CD4-positive, alpha-beta memory T cell (primary cell): ENCODE measurements around the gene NOP16. TPM values are rescaled to one million over a fixed set of nuclear protein-coding genes. Genes with fewer than 3 reads are reported as not detected.

Experiments
- CTCF ChIA-PET: fragments of 350-600 bp; sonication (Branson Sonifier 250); formaldehyde crosslinking; loops from one replicate; lab custom pipeline; 2021; ENCODE audit warnings: inconsistent platforms; ENCODE audit not compliant: partially characterized antibody; lab: Charles Lee
- POLR2A ChIA-PET: fragments of 350-600 bp; sonication (Branson Sonifier 250); formaldehyde crosslinking; loops from one replicate; lab custom pipeline; 2021; ENCODE audit not compliant: partially characterized antibody; lab: Charles Lee
- DNase-seq, 5 donors: peaks; one replicate each; pipeline versions ENCODE4 v3.0.0 to v3.0.0-alpha.2; 2020 to 2022; ENCODE audit warnings: mixed read lengths in 1 of 5
- H3K27ac ChIP-seq: one replicate; pipeline ENCODE4 v1.7.0; 2013; ENCODE audit warnings: low read depth, low read length
- H3K27me3 ChIP-seq: 2 replicates; pipeline ENCODE4 v1.7.0; 2013; ENCODE audit warnings: mild to moderate bottlenecking, low read length, moderate library complexity; ENCODE audit not compliant: insufficient read depth
- H3K36me3 ChIP-seq: 2 replicates; pipeline ENCODE4 v1.7.0; 2013; ENCODE audit warnings: mild to moderate bottlenecking, low read length, moderate library complexity; ENCODE audit not compliant: insufficient read depth
- H3K4me1 ChIP-seq: 2 replicates; pipeline ENCODE4 v1.7.0; 2013; ENCODE audit warnings: mild to moderate bottlenecking, low read length, moderate library complexity; ENCODE audit not compliant: insufficient read depth
- H3K4me3 ChIP-seq, 2 donors: one replicate each; pipeline ENCODE4 v1.7.0; 2013; ENCODE audit warnings: low read length in 2 of 2, mild to moderate bottlenecking in 1 of 2
- H3K9me3 ChIP-seq, 2 donors: one replicate each; pipeline ENCODE4 v1.7.0; 2013; ENCODE audit warnings: low read length in 2 of 2, control low read depth in 1 of 2; ENCODE audit not compliant: control insufficient read depth in 1 of 2
- H3K27ac Mint-ChIP-seq, 7 donors: one replicate each; pipeline ENCODE4 v1.8.0; 2020 to 2021; ENCODE audit warnings: mixed read lengths in 7 of 7, mild to moderate bottlenecking in 6 of 7, inconsistent platforms in 3 of 7, moderate library complexity in 3 of 7
- H3K27me3 Mint-ChIP-seq, 2 donors: one replicate each; pipeline ENCODE4 v1.8.0; 2020 to 2021; ENCODE audit warnings: mixed read lengths in 2 of 2
- H3K36me3 Mint-ChIP-seq, 2 donors: one replicate each; pipeline ENCODE4 v1.8.0; 2020 to 2021; ENCODE audit warnings: mixed read lengths in 2 of 2, inconsistent platforms in 1 of 2, mild to moderate bottlenecking in 1 of 2
- H3K4me1 Mint-ChIP-seq, 4 donors: one replicate each; pipeline ENCODE4 v1.8.0; 2020 to 2021; ENCODE audit warnings: mixed read lengths in 4 of 4, mild to moderate bottlenecking in 1 of 4
- H3K4me3 Mint-ChIP-seq, 8 donors: one replicate each; pipeline ENCODE4 v1.8.0; 2020 to 2021; ENCODE audit warnings: mixed read lengths in 8 of 8, mild to moderate bottlenecking in 7 of 8, moderate library complexity in 6 of 8, inconsistent platforms in 3 of 8
- H3K9me3 Mint-ChIP-seq, 8 donors: one replicate each; pipeline ENCODE4 v1.8.0; 2020 to 2021; ENCODE audit warnings: mixed read lengths in 8 of 8, mild to moderate bottlenecking in 5 of 8, inconsistent platforms in 3 of 8, moderate library complexity in 1 of 8
- intact Hi-C: fragments of 100-400 bp; cut with micrococcal nuclease; formaldehyde crosslinking; loops from one replicate; pipeline ENCODE4 v1.15.1; 2023
- polyA plus RNA-seq, 2 donors: library from polyadenylated mRNA; unstranded; fragments of 300-500 nt; fragmentation: Illumina TruSeq; gene quantifications; one replicate each; pipeline ENCODE4 v1.2.3, GENCODE V29; 2021
- total RNA-seq, 2 experiments: library from RNA; stranded (reverse); gene quantifications; one replicate each; pipeline ENCODE4 v1.2.3, GENCODE V29; 2021

The NOP16 gene
- total and polyA plus RNA-seq, 4 experiments from 2014 or later, result 16.9 to 46.3 (median 19.3) TPM

DNA sequence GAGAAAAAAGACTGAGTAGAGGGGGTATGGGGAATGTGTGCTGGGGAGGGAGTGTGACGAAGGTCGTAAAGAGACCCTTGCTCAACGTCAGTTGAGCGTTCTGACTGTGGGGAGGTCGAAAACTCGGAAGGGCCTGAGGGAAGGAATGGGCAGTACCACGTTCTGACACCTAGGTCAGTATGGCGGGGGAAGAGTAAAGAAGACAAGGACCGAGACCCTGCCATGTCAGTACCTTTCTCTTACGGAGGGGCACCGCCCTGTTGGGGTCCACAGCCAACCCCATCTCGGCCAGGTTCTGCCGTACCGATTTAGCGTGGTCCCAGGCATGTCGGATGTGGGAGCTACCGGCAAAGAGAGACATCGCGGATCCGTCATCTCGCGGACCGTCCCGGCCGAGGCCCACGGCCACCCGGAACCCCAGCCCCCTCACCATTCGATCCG lies 375 bp downstream of the NOP16 start:
- peaks cover 17 to 45% (median 30%) of the 10 kb centered on the region in 4 donors for H3K4me1 Mint-ChIP-seq
- Histone ChIP-seq H3K27ac (peak overlapping the region; percentile 91), H3K4me3 (peak overlapping the region; percentile 90 to 99), H3K36me3 (peaks cover 35% of the 10 kb centered on the region), H3K4me1 (peaks cover 33% of the 10 kb centered on the region), H3K27me3 (no peaks in the 10 kb centered on the region), H3K9me3 (no peaks in the 10 kb centered on the region)
- peak overlapping the region; percentile 96 to 100 (median 100) for H3K27ac Mint-ChIP-seq
- H3K27me3 Mint-ChIP-seq, result no peaks in the 10 kb centered on the region
- peak overlapping the region; percentile 95 to 100 (median 97) for H3K4me3 Mint-ChIP-seq
- ChIA-PET POLR2A (interaction anchor here (0.7 to 2.5 kb wide), 11 partner anchors 9 to 910 kb away, joined by 3 to 40 read pairs (median 5); partner anchors contain the start of genes FAF2, KIAA1191, RNF44 and SFXN1), CTCF (interaction anchor here (1.0 kb wide), 1 partner anchor 185 kb away, joined by 3 read pairs; no protein-coding TSS in a partner anchor)
- peaks cover 20 to 67% of the 10 kb centered on the region in 2 donors for H3K36me3 Mint-ChIP-seq
- intact Hi-C loops, result loop anchor here (1.0 kb wide), 2 partner anchors 23 to 27 kb away; partner anchors contain the start of genes ARL10 and KIAA1191
- no peak for DNase-seq
- peaks cover 0 to 1% (median 0%) of the 10 kb centered on the region in 8 donors for H3K9me3 Mint-ChIP-seq

DNA sequence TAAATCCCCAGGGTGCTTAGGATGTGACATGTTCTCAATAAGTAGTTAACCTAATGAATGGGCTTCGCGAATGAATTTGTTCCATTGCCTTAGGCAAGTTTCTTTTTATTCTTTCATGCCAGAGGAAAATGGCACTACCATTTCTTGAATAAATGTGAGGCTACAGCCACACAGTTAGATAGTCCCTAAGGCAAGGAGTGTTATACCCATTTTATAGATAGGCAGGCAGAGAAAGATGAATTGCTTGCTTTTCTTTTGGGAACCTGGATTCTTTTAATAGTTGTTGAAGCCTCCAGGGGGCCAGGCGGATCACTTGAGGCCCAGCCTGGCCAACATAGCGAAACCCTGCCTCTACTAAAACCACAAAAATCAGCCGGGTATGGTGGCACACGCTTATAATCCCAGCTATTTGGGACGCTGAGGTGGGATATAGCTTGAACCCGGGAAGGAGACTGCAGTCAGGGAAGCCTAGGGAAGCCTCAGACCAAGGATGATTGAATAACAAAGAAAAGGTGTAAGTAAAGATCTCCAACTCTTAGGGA lies 943 bp downstream of the NOP16 start:
- ChIA-PET CTCF (interaction anchor here (1.0 to 1.1 kb wide), 2 partner anchors 186 to 273 kb away, joined by 3 read pairs; no protein-coding TSS in a partner anchor), POLR2A (interaction anchor here (0.7 to 2.5 kb wide), 5 partner anchors 10 to 909 kb away, joined by 3 to 40 read pairs (median 5); partner anchors contain the start of genes KIAA1191, RNF44 and SFXN1)
- Histone ChIP-seq H3K4me3 (peak overlapping the region; percentile 90 to 99), H3K27me3 (no peaks in the 10 kb centered on the region), H3K27ac (peak overlapping the region; percentile 91), H3K4me1 (peaks cover 33% of the 10 kb centered on the region), H3K9me3 (no peaks in the 10 kb centered on the region), H3K36me3 (peaks cover 38% of the 10 kb centered on the region)
- Mint-ChIP-seq H3K36me3 (peaks cover 20 to 71% of the 10 kb centered on the region in 2 donors), H3K4me1 (peaks cover 17 to 45% (median 30%) of the 10 kb centered on the region in 4 donors), H3K9me3 (peaks cover 0 to 1% (median 0%) of the 10 kb centered on the region in 8 donors), H3K4me3 (peak overlapping the region; percentile 95 to 100 (median 97)), H3K27me3 (no peaks in the 10 kb centered on the region), H3K27ac (peak overlapping the region; percentile 93 to 100 (median 100))
- DNase-seq, result no peak
- intact Hi-C loops, result no loop called here

GRCh38 chr5:176386491-176386890 lies 1.9 kb downstream of the NOP16 start:
- peak overlapping the region in 6 of 7 donors; percentile 6 to 93 (median 44) for H3K27ac Mint-ChIP-seq
- Histone ChIP-seq H3K27me3 (no peaks in the 10 kb centered on the region), H3K36me3 (peaks cover 45% of the 10 kb centered on the region), H3K27ac (no peak overlapping the region), H3K4me3 (no peak overlapping the region), H3K9me3 (no peaks in the 10 kb centered on the region), H3K4me1 (peaks cover 33% of the 10 kb centered on the region)
- POLR2A ChIA-PET, result interaction anchor here (1.8 to 2.1 kb wide), 2 partner anchors 19 to 25 kb away, joined by 5 to 6 read pairs; partner anchors contain the start of gene KIAA1191
- CTCF ChIA-PET, result interaction anchor here (1.1 kb wide), 2 partner anchors 25 to 274 kb away, joined by 3 read pairs; partner anchors contain the start of gene KIAA1191
- H3K9me3 Mint-ChIP-seq, result peaks cover 0 to 1% (median 0%) of the 10 kb centered on the region in 8 donors
- H3K27me3 Mint-ChIP-seq, result no peaks in the 10 kb centered on the region
- H3K4me1 Mint-ChIP-seq, result peaks cover 17 to 45% (median 30%) of the 10 kb centered on the region in 4 donors
- H3K4me3 Mint-ChIP-seq, result peak overlapping the region in 7 of 8 donors; percentile 41 to 96 (median 50)
- peaks cover 20 to 69% of the 10 kb centered on the region in 2 donors for H3K36me3 Mint-ChIP-seq
- intact Hi-C loops, result no loop called here
- DNase-seq, result no peak

DNA sequence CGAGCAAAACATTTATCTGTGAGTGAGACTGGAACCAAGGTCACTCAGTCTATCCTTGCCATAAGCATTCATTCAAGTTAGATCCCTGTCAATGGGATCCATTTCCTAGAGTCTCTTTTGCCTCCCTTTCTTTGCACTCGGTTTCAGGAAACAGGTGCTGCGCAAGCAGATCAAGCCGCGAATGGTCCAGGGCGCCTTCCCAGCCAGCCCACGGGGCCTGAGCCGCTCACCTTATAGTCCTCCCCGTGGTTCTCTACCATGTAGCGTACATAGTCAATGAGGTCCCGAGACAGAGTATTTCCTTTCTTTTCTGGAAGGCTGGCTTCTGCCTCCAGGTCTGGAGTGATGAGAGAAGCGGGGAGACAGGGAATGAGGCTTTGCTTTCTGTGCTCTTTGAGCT lies 3.4 kb downstream of the NOP16 start:
- ChIA-PET CTCF (no interaction called here), POLR2A (no interaction called here)
- Mint-ChIP-seq H3K27ac (peak overlapping the region in 1 of 7 donors; percentile 62), H3K9me3 (peaks cover 0 to 1% (median 0%) of the 10 kb centered on the region in 8 donors), H3K27me3 (no peaks in the 10 kb centered on the region), H3K4me3 (peak overlapping the region in 1 of 8 donors; percentile 39), H3K36me3 (peaks cover 21 to 68% of the 10 kb centered on the region in 2 donors), H3K4me1 (peaks cover 17 to 45% (median 30%) of the 10 kb centered on the region in 4 donors)
- intact Hi-C loops, result no loop called here
- H3K9me3 ChIP-seq, result no peaks in the 10 kb centered on the region
- no peaks in the 10 kb centered on the region for H3K27me3 ChIP-seq
- no peak overlapping the region for H3K27ac ChIP-seq
- no peak overlapping the region for H3K4me3 ChIP-seq
- H3K4me1 ChIP-seq, result peaks cover 29% of the 10 kb centered on the region
- no peak for DNase-seq
- H3K36me3 ChIP-seq, result peaks cover 45% of the 10 kb centered on the region

DNA sequence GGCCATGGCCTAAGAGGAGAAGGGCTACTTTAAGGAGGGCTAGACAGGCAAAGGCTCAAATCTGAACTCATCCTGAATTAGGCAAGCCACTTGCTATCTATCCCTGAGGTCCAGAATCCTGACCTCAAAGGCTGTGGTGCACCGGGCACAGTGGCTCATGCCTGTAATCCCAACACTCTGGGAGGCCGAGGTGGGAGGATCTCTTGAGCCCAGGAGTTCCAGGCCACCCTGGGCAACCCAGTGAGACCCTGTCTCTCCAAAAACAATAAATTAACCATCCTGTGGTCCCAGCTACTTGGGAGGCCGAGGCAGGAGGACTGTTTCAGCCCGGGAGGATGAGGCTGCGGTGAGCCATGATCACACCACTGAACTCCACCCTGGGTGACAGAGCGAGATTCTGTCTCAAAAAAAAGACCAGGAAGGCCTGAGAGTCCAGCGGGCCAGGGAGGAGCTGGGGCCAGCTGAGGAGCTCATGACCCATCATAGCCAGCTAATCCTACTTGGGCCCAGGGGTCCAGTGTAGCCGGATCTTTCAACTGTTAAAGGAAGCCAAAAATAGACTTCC lies 4.0 kb downstream of the NOP16 start:
- H3K4me1 ChIP-seq, result peaks cover 24% of the 10 kb centered on the region
- H3K27me3 ChIP-seq, result no peaks in the 10 kb centered on the region
- Mint-ChIP-seq H3K36me3 (peaks cover 26 to 68% of the 10 kb centered on the region in 2 donors), H3K9me3 (peaks cover 0 to 1% (median 0%) of the 10 kb centered on the region in 8 donors), H3K4me3 (no peak overlapping the region), H3K27ac (no peak overlapping the region), H3K27me3 (no peaks in the 10 kb centered on the region), H3K4me1 (peaks cover 15 to 41% (median 26%) of the 10 kb centered on the region in 4 donors)
- ChIA-PET POLR2A (no interaction called here), CTCF (interaction anchor here (0.6 kb wide), 1 partner anchor 148 kb away, joined by 3 read pairs; no protein-coding TSS in a partner anchor)
- H3K27ac ChIP-seq, result no peak overlapping the region
- no peaks in the 10 kb centered on the region for H3K9me3 ChIP-seq
- no peak overlapping the region for H3K4me3 ChIP-seq
- intact Hi-C loops, result no loop called here
- H3K36me3 ChIP-seq, result peaks cover 45% of the 10 kb centered on the region
- no peak for DNase-seq

- ChIA-PET CTCF (interaction anchor here (0.6 kb wide), 1 partner anchor 148 kb away, joined by 3 read pairs; no protein-coding TSS in a partner anchor), POLR2A (no interaction called here)
- intact Hi-C loops, result no loop called here
- Mint-ChIP-seq H3K27me3 (no peaks in the 10 kb centered on the region), H3K4me1 (peaks cover 14 to 36% (median 24%) of the 10 kb centered on the region in 4 donors), H3K27ac (no peak overlapping the region), H3K4me3 (no peak overlapping the region), H3K9me3 (peaks cover 0 to 1% (median 0%) of the 10 kb centered on the region in 8 donors), H3K36me3 (peaks cover 26 to 64% of the 10 kb centered on the region in 2 donors)
- Histone ChIP-seq H3K4me1 (peaks cover 21% of the 10 kb centered on the region), H3K4me3 (no peak overlapping the region), H3K27me3 (no peaks in the 10 kb centered on the region), H3K27ac (no peak overlapping the region), H3K36me3 (peaks cover 45% of the 10 kb centered on the region), H3K9me3 (no peaks in the 10 kb centered on the region)
- DNase-seq, result no peak
Measured at GRCh38 chr5:176383961-176384360, 4.4 kb downstream of the NOP16 start.
